OCI-LY7 (cell line): ENCODE results near the gene PRR7.

ENCODE experiments used
- EZH2phosphoT487 ChIP-seq: fragments of 200-600 bp; sonication (generic); IDR thresholded peaks from 2 replicates; pipeline ENCODE4 v1.6.1; 2018; ENCODE audit warnings: low read depth, borderline replicate concordance, mild to moderate bottlenecking, mixed run types, antibody characterized with exemption, low read length, moderate library complexity, mixed read lengths
- TF ChIP-seq, protein P1 (sequence below): fragments of 200-600 bp; sonication (generic); conservative IDR thresholded peaks from 2 replicates; pipeline ENCODE4 v1.5.1; 2014; ENCODE audit warnings: mild to moderate bottlenecking, antibody characterized with exemption, low read length, moderate library complexity, mixed read lengths

DNA sequence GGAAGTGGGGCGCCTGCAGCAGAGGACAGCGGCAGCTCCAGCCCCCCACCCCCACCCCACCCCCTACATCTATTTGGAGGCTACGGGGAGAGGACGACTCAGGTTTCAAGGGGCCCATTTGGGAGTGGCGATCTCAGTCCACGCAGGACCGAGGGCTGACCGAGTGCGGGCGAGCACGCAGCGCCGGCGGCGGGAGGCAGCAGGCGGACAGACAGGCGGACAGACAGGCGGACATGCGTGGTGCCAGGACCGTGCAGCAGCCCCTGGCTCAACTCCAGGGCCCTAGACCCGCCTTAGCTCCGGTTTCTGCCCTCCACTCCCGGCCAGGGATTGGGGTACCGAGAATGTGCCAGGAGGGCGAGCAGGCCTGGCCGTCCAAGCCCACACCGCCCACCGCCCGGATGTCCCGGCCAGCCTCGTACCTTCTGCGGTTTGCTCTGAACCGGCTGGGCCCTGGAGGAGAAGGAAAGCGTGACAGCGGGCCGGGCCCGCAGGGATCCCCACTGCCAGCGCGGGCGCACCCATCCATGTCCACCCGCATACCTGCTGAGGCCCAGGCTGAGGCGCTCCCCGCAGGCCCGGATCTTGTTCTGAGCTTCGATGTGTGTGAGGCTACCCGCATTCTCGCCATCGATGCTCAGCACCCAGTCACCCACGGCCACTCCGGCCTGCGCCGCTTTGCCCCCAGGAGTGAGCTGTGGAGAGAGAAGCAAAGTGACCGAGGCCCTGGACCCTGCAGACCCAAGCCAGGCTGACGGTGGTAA lies 45.6 kb downstream of the PRR7 start:
- TF ChIP-seq, protein P1, sequence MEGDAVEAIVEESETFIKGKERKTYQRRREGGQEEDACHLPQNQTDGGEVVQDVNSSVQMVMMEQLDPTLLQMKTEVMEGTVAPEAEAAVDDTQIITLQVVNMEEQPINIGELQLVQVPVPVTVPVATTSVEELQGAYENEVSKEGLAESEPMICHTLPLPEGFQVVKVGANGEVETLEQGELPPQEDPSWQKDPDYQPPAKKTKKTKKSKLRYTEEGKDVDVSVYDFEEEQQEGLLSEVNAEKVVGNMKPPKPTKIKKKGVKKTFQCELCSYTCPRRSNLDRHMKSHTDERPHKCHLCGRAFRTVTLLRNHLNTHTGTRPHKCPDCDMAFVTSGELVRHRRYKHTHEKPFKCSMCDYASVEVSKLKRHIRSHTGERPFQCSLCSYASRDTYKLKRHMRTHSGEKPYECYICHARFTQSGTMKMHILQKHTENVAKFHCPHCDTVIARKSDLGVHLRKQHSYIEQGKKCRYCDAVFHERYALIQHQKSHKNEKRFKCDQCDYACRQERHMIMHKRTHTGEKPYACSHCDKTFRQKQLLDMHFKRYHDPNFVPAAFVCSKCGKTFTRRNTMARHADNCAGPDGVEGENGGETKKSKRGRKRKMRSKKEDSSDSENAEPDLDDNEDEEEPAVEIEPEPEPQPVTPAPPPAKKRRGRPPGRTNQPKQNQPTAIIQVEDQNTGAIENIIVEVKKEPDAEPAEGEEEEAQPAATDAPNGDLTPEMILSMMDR = no peak
- TF ChIP-seq EZH2phosphoT487 = no peak
